WTC11 (cell line): ENCODE measurements around the gene CCNB1. TPM values are rescaled to one million over a fixed set of nuclear protein-coding genes. Genes with fewer than 3 reads are reported as not detected.

Experiments
- ATF2 ChIP-seq: sonication (generic); formaldehyde crosslinking; IDR thresholded peaks from 2 replicates; pipeline ENCODE4 v1.8.1; 2022; ENCODE audit warnings: low read depth, missing genetic modification reagents, borderline replicate concordance
- CBFB ChIP-seq: sonication (generic); formaldehyde crosslinking; IDR thresholded peaks from 2 replicates; pipeline ENCODE4 v1.8.1; 2022; ENCODE audit warnings: mild to moderate bottlenecking, low read depth, missing genetic modification reagents
- CREM ChIP-seq: sonication (generic); formaldehyde crosslinking; IDR thresholded peaks from 2 replicates; pipeline ENCODE4 v1.8.1; 2022; ENCODE audit warnings: mild to moderate bottlenecking, missing genetic modification reagents, moderate library complexity
- GTF2I ChIP-seq: fragments of 250-450 bp; sonication (Bioruptor Pico); conservative IDR thresholded peaks from 2 replicates; pipeline ENCODE4 v1.4.0; 2021; ENCODE audit warnings: mild to moderate bottlenecking
- JAZF1 ChIP-seq: fragments of 250-450 bp; sonication (Bioruptor Pico); IDR thresholded peaks from 2 replicates; pipeline ENCODE4 v1.9.0; 2021; ENCODE audit warnings: moderate library complexity, mild to moderate bottlenecking, inconsistent platforms
- JUN ChIP-seq: sonication (generic); formaldehyde crosslinking; IDR thresholded peaks from 2 replicates; pipeline ENCODE4 v1.8.0; 2023; ENCODE audit warnings: mild to moderate bottlenecking, missing genetic modification reagents
- NR1H2 ChIP-seq: sonication (generic); formaldehyde crosslinking; IDR thresholded peaks from 2 replicates; pipeline ENCODE4 v1.9.0; 2021; ENCODE audit warnings: mild to moderate bottlenecking, moderate library complexity, missing genetic modification reagents
- OVOL2 ChIP-seq: fragments of 250-450 bp; sonication (Bioruptor Pico); IDR thresholded peaks from 2 replicates; pipeline ENCODE4 v1.9.0; 2021; ENCODE audit warnings: mild to moderate bottlenecking, borderline replicate concordance
- PRRX2 ChIP-seq: fragments of 250-450 bp; sonication (Bioruptor Pico); IDR thresholded peaks from 2 replicates; pipeline ENCODE4 v1.8.0; 2021; ENCODE audit warnings: mild to moderate bottlenecking
- RELA ChIP-seq: sonication (generic); formaldehyde crosslinking; IDR thresholded peaks from 2 replicates; pipeline ENCODE4 v1.8.1; 2022; ENCODE audit warnings: missing genetic modification reagents, mild to moderate bottlenecking, borderline replicate concordance
- SMAD3 ChIP-seq: sonication (generic); formaldehyde crosslinking; IDR thresholded peaks from 2 replicates; pipeline ENCODE4 v1.8.0; 2022; ENCODE audit warnings: missing genetic modification reagents, mild to moderate bottlenecking, borderline replicate concordance
- TEAD1 ChIP-seq: sonication (generic); formaldehyde crosslinking; IDR thresholded peaks from 2 replicates; pipeline ENCODE4 v1.8.0; 2022; ENCODE audit warnings: mild to moderate bottlenecking, missing genetic modification reagents
- ZMAT4 ChIP-seq: fragments of 250-450 bp; sonication (Bioruptor Pico); IDR thresholded peaks from 2 replicates; pipeline ENCODE4 v1.9.0; 2021; ENCODE audit warnings: mild to moderate bottlenecking
- ZNF121 ChIP-seq: sonication (generic); formaldehyde crosslinking; IDR thresholded peaks from 2 replicates; pipeline ENCODE4 v1.8.0; 2023; ENCODE audit warnings: missing genetic modification reagents
- ZNF138 ChIP-seq: sonication (generic); formaldehyde crosslinking; conservative IDR thresholded peaks from 2 replicates; pipeline ENCODE4 v1.8.1; 2022; ENCODE audit warnings: mild to moderate bottlenecking, moderate library complexity, missing genetic modification reagents
- ZNF219 ChIP-seq: sonication (generic); formaldehyde crosslinking; IDR thresholded peaks from 2 replicates; pipeline ENCODE4 v1.8.0; 2023; ENCODE audit warnings: missing genetic modification reagents, mild to moderate bottlenecking, borderline replicate concordance
- ZNF396 ChIP-seq: fragments of 250-450 bp; sonication (Bioruptor Pico); IDR thresholded peaks from 2 replicates; pipeline ENCODE4 v1.8.0; 2021; ENCODE audit warnings: mild to moderate bottlenecking, moderate library complexity, borderline replicate concordance
- ZNF512 ChIP-seq: sonication (generic); formaldehyde crosslinking; IDR thresholded peaks from 2 replicates; pipeline ENCODE4 v1.8.1; 2022; ENCODE audit warnings: missing genetic modification reagents, borderline replicate concordance
- ZSCAN18 ChIP-seq: fragments of 250-450 bp; sonication (Bioruptor Pico); IDR thresholded peaks from 2 replicates; pipeline ENCODE4 v2.1.2; 2022; ENCODE audit warnings: mild to moderate bottlenecking, moderate library complexity
- total RNA-seq: library from RNA; stranded (reverse); gene quantifications from 3 replicates; pipeline ENCODE4 v1.2.3, GENCODE V29; 2021
- TF ChIP-seq, protein P1 (sequence below): sonication (generic); formaldehyde crosslinking; IDR thresholded peaks from 2 replicates; pipeline ENCODE4 v1.8.1; 2023; ENCODE audit warnings: mild to moderate bottlenecking, missing genetic modification reagents, borderline replicate concordance
- TF ChIP-seq, protein P2 (sequence below): sonication (generic); formaldehyde crosslinking; IDR thresholded peaks from 2 replicates; pipeline ENCODE4 v1.8.0; 2022; ENCODE audit warnings: mild to moderate bottlenecking, missing genetic modification reagents
- TF ChIP-seq, protein P3 (sequence below): sonication (generic); formaldehyde crosslinking; IDR thresholded peaks from 2 replicates; pipeline ENCODE4 v1.8.0; 2023; ENCODE audit warnings: mild to moderate bottlenecking, missing genetic modification reagents
- TF ChIP-seq, protein P4 (sequence below): sonication (generic); formaldehyde crosslinking; IDR thresholded peaks from 2 replicates; pipeline ENCODE4 v1.8.1; 2022; ENCODE audit warnings: mild to moderate bottlenecking, moderate library complexity, missing genetic modification reagents

Gene CCNB1
- total RNA-seq, 1 experiment from 2014 or later, result 312 TPM

- no peak for TF ChIP-seq ZMAT4
- TF ChIP-seq OVOL2 (CRISPR knock-in tag), result no peak
- TF ChIP-seq JUN (CRISPR knock-in tag), result no peak
- TF ChIP-seq, protein P1, sequence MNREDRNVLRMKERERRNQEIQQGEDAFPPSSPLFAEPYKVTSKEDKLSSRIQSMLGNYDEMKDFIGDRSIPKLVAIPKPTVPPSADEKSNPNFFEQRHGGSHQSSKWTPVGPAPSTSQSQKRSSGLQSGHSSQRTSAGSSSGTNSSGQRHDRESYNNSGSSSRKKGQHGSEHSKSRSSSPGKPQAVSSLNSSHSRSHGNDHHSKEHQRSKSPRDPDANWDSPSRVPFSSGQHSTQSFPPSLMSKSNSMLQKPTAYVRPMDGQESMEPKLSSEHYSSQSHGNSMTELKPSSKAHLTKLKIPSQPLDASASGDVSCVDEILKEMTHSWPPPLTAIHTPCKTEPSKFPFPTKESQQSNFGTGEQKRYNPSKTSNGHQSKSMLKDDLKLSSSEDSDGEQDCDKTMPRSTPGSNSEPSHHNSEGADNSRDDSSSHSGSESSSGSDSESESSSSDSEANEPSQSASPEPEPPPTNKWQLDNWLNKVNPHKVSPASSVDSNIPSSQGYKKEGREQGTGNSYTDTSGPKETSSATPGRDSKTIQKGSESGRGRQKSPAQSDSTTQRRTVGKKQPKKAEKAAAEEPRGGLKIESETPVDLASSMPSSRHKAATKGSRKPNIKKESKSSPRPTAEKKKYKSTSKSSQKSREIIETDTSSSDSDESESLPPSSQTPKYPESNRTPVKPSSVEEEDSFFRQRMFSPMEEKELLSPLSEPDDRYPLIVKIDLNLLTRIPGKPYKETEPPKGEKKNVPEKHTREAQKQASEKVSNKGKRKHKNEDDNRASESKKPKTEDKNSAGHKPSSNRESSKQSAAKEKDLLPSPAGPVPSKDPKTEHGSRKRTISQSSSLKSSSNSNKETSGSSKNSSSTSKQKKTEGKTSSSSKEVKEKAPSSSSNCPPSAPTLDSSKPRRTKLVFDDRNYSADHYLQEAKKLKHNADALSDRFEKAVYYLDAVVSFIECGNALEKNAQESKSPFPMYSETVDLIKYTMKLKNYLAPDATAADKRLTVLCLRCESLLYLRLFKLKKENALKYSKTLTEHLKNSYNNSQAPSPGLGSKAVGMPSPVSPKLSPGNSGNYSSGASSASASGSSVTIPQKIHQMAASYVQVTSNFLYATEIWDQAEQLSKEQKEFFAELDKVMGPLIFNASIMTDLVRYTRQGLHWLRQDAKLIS, result no peak
- TF ChIP-seq, protein P2, sequence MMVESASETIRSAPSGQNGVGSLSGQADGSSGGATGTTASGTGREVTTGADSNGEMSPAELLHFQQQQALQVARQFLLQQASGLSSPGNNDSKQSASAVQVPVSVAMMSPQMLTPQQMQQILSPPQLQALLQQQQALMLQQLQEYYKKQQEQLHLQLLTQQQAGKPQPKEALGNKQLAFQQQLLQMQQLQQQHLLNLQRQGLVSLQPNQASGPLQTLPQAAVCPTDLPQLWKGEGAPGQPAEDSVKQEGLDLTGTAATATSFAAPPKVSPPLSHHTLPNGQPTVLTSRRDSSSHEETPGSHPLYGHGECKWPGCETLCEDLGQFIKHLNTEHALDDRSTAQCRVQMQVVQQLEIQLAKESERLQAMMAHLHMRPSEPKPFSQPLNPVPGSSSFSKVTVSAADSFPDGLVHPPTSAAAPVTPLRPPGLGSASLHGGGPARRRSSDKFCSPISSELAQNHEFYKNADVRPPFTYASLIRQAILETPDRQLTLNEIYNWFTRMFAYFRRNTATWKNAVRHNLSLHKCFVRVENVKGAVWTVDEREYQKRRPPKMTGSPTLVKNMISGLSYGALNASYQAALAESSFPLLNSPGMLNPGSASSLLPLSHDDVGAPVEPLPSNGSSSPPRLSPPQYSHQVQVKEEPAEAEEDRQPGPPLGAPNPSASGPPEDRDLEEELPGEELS (CRISPR knock-in tag), result peak; percentile 61; the same call in 1 of the 2 replicates
- TF ChIP-seq PRRX2 (CRISPR knock-in tag), result no peak
- no peak for TF ChIP-seq ZNF396 (CRISPR knock-in tag)
- 0 out of 2 replicates have a peak, but pooled peaks have one; percentile 16 for TF ChIP-seq SMAD3 (CRISPR knock-in tag)
- no peak for TF ChIP-seq ZNF512 (CRISPR knock-in tag)
- TF ChIP-seq ZNF138, result 0 out of 2 replicates have a peak, but pooled peaks have one; percentile 37
- TF ChIP-seq RELA (CRISPR knock-in tag), result no peak
- TF ChIP-seq, protein P3, sequence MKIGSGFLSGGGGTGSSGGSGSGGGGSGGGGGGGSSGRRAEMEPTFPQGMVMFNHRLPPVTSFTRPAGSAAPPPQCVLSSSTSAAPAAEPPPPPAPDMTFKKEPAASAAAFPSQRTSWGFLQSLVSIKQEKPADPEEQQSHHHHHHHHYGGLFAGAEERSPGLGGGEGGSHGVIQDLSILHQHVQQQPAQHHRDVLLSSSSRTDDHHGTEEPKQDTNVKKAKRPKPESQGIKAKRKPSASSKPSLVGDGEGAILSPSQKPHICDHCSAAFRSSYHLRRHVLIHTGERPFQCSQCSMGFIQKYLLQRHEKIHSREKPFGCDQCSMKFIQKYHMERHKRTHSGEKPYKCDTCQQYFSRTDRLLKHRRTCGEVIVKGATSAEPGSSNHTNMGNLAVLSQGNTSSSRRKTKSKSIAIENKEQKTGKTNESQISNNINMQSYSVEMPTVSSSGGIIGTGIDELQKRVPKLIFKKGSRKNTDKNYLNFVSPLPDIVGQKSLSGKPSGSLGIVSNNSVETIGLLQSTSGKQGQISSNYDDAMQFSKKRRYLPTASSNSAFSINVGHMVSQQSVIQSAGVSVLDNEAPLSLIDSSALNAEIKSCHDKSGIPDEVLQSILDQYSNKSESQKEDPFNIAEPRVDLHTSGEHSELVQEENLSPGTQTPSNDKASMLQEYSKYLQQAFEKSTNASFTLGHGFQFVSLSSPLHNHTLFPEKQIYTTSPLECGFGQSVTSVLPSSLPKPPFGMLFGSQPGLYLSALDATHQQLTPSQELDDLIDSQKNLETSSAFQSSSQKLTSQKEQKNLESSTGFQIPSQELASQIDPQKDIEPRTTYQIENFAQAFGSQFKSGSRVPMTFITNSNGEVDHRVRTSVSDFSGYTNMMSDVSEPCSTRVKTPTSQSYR (CRISPR knock-in tag), result no peak
- TF ChIP-seq ZNF219 (CRISPR knock-in tag), result no peak
- 0 out of 2 replicates have a peak, but pooled peaks have one; percentile 74 for TF ChIP-seq CBFB (CRISPR knock-in tag)
- TF ChIP-seq, protein P4, sequence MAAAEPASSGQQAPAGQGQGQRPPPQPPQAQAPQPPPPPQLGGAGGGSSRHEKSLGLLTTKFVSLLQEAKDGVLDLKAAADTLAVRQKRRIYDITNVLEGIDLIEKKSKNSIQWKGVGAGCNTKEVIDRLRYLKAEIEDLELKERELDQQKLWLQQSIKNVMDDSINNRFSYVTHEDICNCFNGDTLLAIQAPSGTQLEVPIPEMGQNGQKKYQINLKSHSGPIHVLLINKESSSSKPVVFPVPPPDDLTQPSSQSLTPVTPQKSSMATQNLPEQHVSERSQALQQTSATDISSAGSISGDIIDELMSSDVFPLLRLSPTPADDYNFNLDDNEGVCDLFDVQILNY (CRISPR knock-in tag), result peak; percentile 96; the same call in 1 of the 2 replicates
- no peak for TF ChIP-seq ATF2 (CRISPR knock-in tag)
- TF ChIP-seq NR1H2 (CRISPR knock-in tag), result no peak
- no peak; the same call in 1 of the 2 replicates for TF ChIP-seq TEAD1 (CRISPR knock-in tag)
- TF ChIP-seq ZSCAN18 (CRISPR knock-in tag), result no peak
- TF ChIP-seq ZNF121 (CRISPR knock-in tag), result peak; percentile 87
- TF ChIP-seq JAZF1 (CRISPR knock-in tag), result no peak
- TF ChIP-seq CREM (CRISPR knock-in tag), result peak; percentile 79
- TF ChIP-seq GTF2I, result no peak
These were observed 22.5 kb downstream of the CCNB1 start, which contains the start of gene CENPH (continued) for GRCh38 chr5:69189162-69190086.
